Cardiac fibroblast (primary cell): Measurements from ENCODE around the gene SFSWAP.
A peak's percentile ranks its signal among the peaks of the same experiment; 100 is the strongest.

Experiments used
- DNase-seq, 2 donors: peaks; one replicate each; pipeline versions ENCODE4 v3.0.0 to v3.0.0-alpha.2; 2010; ENCODE audit warnings: low read depth in 2 of 2
- H3K4me3 ChIP-seq, 2 donors: replicated peaks in 1 of 2; 1 replicate in 1 of 2; 2 replicates in 1 of 2; pipeline ENCODE4 v1.5.1; 2011; ENCODE audit warnings: low read depth in 2 of 2, low read length in 2 of 2, mild to moderate bottlenecking in 2 of 2, moderate library complexity in 1 of 2
- CTCF ChIP-seq: IDR thresholded peaks from one replicate; pipeline ENCODE4 v1.5.1; 2011; ENCODE audit warnings: low read depth, mild to moderate bottlenecking, low read length, inconsistent platforms

The SFSWAP gene

DNA sequence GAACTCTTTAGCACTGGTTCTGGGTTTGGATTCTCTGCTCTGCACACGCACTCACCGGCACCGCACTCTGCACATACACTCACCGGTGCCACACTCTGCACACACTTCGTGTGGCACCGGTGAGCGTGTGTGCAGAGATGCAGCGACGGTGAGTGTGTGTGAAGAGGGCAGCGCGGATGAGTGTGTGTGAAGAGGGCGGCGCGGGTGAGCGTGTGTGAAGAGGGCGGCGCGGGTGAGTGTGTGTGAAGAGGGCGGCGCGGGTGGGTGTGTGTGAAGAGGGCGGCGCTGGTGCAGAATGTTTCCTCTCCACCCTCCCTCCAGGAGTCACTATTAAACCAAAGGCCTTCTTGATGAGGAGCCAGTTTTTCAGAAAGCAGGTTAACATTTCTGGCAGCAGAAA lies 68.1 kb downstream of the SFSWAP start:
- no peak overlapping the region for H3K4me3 ChIP-seq
- no peak for TF ChIP-seq CTCF
- no peak for DNase-seq

GRCh38 chr12:131782061-131782460 lies 71.2 kb downstream of the SFSWAP start:
- H3K4me3 ChIP-seq = no peak overlapping the region
- no peak for DNase-seq
- TF ChIP-seq CTCF = no peak

GRCh38 chr12:131783915-131784541 lies 73.1 kb downstream of the SFSWAP start:
- no peak for TF ChIP-seq CTCF
- peak overlapping the region; percentile 1 to 39 for H3K4me3 ChIP-seq
- DNase-seq = peak; percentile 62 to 86

DNA sequence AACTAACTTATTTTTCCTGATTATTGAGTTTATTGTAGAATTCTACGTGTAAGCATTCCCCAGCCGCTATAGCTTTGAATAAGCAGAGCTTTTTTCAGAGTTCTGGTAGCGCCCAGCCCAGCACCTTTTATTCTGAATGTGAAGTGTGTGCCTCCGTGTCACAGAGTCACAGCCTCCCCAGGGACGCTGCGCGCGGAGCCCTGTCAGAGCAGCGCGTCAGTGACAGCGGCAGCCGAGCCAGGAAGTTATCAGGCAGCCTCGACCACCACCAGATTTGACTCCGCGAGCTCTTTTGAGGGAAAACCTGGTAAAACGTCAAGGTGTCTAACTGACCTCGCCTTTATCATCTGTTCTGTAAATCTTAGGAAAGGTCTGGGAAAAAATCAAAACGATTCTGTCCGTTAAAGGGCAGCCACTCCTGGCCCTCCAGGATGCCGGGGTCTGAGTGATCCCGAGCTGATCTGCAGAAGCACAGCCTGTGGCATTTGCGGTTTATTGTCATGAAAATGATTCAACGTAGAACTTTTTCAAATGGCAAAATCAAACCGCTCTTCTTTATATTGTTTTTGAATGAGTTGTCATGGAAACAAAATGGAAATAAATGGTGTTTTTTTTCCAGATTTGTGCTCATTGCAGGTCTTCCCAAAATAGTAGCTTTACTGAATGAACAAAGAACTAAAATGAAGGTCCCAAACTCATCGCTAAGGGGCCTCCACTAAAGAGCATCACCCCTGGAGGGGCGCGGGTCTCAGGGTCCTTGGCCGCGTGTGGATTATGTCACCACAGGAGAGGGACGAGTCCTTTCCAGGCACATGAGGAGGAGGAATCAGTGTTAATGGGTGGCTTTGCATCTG lies 74.2 kb downstream of the SFSWAP start:
- H3K4me3 ChIP-seq = no peak overlapping the region
- TF ChIP-seq CTCF = no peak
- peak; percentile 6 to 69 for DNase-seq

DNA sequence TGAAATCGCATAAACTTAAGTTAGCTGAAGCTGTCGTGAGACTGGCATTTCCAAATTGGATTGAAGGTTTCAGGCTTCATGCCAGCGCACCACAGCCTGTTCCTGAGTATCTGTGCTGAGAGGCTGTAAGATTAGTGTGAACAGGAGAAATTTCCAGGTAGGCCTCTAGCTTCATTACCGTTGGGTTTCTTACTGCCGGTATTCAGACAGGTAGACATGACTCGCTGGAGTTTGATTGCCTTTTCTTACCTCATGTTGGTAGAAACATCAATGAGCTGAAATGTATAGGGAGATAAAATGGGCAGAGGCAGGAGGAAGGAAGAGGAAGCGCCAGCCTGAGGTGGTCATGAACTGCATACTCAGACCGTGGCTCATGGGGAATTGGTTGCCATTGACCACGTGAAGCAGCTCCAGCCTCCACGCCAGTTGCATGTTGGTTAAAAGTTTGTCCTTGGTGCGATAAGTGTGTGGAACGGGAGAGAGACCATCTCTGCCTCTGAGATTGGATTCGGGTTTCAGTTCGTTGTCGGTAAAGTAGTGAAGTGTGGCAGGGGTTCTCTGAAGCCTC lies 75.0 kb downstream of the SFSWAP start:
- TF ChIP-seq CTCF = no peak
- no peak overlapping the region for H3K4me3 ChIP-seq
- no peak for DNase-seq

DNA sequence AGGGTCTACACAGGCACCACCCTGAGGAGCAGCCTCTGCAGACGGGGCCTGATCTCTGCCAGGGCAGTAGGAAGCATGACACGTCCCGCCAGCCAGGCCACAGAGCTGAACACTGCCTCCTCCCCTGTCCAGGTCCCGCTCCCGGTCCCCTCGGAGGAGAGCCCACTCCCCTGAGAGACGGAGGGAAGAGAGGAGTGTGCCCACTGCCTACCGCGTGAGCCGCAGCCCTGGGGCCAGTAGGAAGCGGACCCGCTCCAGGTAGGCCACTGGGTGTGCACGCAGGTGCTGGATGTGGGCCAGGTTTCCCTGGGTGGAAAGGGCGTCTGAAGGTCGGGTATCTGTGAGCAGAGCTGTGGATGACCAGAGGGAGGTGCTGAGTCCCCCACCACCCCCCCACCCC lies 75.4 kb downstream of the SFSWAP start:
- H3K4me3 ChIP-seq = no peak overlapping the region
- no peak for TF ChIP-seq CTCF
- no peak for DNase-seq
